HG03432 (cell line): ENCODE measurements around the gene SLC7A5.
"Not testable (repeated sequence)": the region's sequence is repeated elsewhere in the genome, so short reads cannot be mapped to it uniquely, and the experiment has no call there.

Experiments
- ATAC-seq: cut with Tn5 transposase; IDR thresholded peaks from one replicate; pipeline ENCODE4 v1.9.1; 2021; ENCODE audit warnings: mild to moderate bottlenecking, moderate library complexity; ENCODE audit not compliant: unreplicated experiment

Gene SLC7A5

DNA sequence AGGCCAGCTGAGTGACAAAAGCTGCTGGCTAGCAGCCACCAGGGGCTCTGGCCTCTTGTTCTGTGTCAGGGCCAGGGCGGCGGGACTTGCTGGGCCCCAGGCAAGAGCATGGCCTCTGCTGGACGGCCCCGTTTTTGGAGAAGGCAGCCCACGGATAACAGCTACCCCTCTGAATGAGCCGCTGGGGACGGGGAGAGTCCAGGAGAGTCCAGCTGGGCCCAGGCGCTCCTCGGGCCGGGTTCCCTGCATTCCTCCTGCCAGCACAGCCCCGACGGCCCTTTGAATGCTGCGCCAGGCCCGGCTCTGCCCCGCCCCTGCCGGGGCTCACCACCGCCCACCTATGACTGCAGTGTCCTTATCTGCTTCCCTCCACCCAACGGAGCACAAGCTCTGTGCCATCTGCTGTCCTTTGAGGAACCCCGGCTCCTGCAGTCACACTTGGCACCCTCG is 33.4 kb downstream of the SLC7A5 start:
- no peak for ATAC-seq

DNA sequence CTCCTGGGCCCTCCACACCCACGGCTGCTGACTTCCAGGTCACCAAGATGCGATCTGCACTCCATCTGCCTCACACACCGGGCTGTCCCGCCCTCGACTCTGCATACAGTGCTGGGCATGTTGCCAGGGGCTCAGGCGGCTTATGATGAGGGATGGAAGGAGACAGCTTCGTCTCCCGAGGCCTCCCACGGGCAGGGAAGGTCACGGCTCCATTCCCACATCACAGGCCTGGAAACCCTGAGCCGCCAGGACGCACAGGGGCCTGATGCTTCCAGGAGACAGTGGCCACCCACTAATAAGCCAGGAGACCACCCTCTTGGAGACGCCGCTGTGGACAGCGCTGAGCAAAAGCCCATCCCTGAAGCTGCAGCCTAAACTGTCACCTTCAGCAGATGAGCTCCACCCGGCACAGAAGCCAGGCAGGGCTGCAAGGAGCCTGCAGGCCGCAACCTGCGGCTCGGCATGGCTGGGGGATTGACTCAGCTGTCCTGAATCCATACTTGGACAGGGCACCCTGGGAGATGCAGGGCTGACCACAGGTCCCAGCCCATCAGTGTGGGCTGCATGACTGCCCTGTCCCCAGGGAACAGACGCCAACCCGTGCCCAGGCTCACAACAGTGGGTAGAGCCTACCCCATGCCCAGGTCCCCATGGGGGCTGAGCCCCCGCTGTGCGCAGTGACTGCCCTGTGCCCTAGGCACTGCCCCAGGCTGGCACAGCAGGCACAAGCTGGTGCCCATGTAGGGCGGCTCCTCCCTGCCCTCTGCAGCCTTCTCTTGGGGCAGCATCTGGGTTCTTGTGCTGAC is 34.4 kb downstream of the SLC7A5 start:
- ATAC-seq = no peak

DNA sequence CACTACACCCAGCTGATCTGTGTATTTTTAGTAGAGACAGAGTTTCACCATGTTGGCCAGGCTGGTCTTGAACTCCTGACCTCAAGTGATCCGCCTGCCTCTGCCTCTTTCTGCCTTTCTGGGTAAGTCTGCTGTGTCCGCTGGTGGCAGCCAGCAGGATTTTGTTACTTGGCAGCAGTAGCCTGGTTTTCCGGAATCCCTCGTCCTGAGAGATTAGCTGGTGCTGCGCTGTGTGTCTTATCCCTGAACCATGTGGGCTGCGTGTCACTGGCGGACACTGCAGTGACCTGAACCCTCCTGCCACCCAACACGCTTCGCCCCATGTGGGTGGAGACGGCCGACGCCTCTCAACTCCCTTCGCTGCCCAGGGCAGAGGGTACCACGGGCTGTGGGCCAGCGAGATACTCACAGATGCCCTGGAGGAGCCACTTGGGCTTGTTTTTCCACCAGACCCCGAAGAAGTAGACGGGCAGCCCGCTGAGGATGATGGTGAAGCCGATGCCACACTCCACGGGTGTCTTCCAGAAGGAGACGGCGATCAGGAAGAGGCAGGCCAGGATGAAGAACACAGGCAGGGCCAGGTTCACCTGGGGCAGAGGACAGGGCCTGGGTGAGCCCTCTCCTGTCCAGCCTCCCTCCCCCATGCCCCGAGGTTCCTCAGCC is 35.2 kb downstream of the SLC7A5 start:
- no peak for ATAC-seq

DNA sequence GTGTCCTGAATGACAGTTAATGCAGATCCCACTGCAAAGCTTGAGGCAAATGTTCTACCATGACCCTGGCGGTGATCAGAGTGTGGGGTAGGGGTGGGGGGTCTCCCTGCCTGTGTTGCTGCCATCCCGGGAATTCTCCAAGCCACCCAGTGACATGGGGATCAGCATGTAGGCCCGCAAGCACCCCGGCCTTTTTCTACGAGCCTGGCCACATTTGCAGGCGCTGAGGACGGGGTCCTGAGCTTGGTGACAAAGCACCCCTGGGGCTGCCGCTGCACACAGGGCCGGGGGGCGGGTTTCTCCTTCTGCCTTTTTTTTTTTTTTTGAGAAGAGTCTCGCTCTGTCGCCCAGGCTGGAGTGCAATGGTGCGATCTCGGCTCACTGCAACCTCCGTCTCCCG is 35.8 kb downstream of the SLC7A5 start:
- ATAC-seq = no peak

GRCh38 chr16:87832741-87833502 is 36.4 kb downstream of the SLC7A5 start:
- no peak for ATAC-seq

- ATAC-seq = no peak
Measured at GRCh38 chr16:87832137-87832527, 37.2 kb downstream of the SLC7A5 start.

GRCh38 chr16:87831421-87832136 is 37.7 kb downstream of the SLC7A5 start:
- no peak for ATAC-seq

DNA sequence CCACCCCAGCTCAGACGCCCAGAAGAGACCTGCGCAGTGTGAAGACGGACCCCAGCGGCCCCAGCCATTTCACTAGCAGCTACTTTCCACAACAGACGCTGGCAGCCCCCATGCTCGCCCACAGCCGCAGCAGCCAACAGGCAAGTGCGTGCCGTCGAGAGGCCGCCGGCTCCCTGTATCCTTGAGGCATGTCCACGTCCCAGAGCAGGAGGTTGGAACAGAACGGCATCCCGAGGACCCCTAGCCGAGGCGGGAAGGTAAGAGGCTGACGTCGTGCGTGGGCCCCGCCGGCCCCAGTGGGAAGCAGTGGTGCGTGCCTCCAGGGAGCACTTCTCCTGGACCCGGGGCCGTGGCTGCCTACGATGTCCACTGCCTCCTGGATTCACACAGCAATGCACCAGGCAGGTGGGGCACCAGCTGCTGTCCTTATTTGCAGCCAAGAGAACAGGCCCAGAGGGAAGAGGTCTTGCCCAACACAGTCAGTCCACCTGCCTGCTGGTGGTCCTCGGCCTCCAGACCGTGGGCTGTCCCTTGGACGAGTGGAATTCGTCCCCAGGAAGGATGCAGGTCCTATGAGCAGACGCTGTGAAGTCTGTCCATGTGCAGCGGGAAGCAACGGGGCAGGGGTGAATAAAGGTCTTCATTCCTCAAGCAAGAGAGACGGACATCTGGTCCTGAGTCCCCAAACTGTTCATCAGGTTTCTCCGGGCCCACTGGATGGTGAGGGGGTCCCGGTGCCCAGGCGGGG is 38.5 kb downstream of the SLC7A5 start:
- no peak for ATAC-seq

DNA sequence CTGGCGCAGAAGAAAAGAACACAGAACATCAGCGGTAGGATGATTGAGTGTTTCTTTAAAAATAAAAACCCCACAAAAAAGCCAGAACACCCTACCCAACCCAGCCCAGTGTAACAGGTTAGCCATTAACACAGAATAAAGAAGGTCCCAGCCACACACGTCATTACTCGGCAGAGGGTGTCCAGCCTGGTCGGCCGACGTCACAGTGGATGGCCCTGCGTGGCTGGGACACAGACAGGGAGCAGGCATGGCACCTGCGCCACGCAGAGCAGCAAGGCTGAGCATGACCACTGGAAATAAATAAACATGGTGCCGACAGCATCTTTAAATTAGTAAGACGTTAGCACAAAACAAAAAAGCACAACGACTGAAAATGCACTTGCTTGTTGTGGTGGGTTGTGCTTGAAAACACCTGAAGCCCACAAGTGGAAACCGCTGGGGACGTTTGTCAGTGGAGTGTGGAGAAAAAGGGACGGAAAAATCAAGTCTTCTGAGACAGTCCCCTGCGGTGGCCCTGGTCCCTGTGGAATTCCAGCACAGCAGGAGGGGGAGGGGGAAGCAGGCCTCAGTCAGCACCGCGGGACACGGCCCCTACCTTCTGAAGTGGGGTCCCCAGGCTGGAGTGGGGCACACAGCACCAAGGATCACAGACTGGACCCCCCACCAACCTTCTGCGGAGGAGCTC is 39.2 kb downstream of the SLC7A5 start:
- no peak for ATAC-seq

DNA sequence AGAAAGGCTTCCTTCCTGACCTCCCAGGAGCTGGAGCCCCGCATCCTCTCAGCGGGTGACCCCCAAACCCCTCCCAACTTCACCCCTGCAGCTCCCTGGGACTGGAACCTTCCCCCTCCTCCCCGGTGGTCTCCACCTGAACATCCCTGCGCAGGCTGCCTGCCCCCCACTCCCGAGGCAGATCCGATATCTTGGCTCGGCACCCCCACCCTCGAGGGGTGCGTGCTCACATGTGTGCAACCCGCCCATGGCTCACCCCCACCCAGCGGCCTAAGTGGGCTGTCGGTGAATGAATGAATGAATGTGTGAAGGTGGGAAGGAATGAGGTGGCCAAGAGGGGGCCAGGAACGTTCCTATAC is 39.7 kb downstream of the SLC7A5 start:
- no peak for ATAC-seq

DNA sequence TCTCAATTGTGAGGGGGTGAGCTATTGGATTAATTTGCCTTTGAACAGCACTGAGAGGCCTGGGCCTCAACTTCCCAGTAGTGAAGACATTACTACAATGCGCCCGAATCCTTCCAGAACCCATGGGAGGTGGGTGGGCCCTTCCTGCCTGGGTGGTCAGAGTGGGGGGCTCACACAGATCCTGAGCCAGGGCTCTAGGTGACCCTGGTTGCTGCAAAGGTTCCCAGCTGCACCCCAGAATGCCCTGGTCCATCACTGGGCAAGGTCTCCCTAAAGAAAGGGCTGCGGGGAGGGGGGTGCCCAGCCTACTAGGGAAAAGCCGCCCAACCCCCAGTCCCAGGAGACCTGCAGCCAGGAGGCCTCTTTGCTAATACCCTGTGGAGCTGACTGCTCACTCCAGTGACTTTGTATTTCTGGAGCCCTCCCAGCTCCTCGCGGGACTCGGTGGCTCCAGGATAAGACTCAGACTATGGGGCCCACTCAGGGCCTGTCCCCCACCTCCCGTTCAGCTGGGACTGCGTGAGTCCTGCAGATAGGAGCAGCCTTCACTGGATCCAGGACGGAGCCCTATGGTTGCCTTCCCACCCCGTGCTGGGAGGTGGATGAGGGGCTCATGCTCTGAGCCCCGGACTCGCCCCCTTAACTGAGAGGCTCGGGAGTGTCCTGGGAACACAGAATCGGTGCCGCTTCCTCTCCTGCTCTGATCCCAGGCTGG is 40.2 kb downstream of the SLC7A5 start:
- no peak for ATAC-seq

- no peak for ATAC-seq
Measured at GRCh38 chr16:87828071-87828906, 41.0 kb downstream of the SLC7A5 start.

DNA sequence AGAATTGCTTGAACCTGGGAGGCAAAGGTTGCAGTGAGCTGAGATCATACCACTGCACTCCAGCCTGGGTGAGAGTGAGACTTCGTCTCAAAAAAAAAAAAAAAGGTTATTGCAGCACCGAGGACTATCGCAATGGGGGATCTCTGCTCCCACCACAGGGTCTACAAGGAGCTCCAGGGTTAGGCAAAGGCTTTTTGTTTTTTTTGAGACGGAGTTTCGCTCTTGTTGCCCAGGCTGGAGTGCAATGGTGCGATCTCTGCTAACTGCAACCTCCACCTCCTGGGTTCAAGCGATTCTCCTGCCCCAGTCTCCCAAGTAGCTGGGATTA is 41.8 kb downstream of the SLC7A5 start:
- ATAC-seq = not testable (repeated sequence)

- no peak for ATAC-seq
Measured at GRCh38 chr16:87826798-87827587, 42.3 kb downstream of the SLC7A5 start.

DNA sequence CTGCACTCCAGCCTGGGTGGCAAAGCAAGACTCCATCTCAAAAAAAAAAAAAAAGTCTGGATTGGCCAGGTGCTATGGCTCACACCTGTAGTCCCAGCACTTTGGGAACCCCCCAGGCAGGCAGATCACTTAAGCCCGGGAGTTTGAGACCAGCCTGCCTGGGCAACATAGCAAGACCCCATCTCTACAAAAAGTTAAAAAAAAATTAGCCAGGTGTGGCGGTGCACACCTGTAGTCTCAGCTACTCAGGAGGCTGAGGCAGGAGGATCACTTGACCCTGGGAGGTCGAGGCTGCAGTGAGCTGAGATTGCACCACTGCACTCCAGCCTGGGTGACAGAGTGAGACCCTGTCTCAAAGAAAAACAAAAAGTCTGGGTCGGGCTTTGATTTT is 42.9 kb downstream of the SLC7A5 start:
- not testable (repeated sequence) for ATAC-seq

- ATAC-seq = not testable (repeated sequence)
Measured at GRCh38 chr16:87825842-87826120, 43.5 kb downstream of the SLC7A5 start.

DNA sequence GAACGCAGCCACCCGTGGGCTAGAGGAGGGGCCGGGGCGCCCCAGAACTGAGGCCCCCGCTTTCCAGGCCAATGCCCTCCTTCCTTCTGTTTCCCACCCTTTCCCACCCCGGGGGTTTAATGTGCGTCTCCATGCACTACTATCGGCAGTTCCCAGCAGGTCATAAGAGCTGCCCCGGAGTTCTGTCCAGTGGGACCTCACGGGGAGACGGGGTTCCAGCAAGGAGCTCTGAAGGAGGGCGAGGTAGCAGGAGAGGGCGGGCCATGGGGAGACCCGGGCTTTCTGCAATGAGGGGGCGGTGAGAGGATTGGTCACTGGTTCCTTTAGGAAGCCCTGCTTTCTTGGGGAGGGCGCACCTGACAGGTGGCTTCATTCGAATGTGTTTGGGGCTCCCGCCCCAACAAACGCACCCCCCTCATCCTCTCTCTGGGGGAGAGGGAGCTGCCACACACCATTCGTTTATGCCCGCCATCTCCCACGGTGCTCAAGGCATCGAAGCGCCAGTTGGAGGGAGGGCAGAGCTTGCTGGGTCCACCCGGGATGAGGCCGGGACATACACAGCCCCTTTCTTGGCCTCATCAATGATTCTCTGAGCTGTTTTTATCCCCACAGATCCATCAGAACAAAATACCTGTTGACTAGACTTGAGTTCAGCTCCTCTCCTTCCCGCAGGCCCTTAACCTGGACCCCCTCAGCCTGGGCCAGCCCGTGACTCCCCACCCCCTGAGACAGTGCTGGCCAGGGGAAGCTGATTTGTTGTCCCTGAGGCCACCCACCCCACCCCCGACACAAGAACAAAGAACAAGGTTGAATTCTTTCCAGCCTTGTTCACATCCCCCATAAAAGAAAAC is 44.1 kb downstream of the SLC7A5 start:
- ATAC-seq = no peak
